Neuronal stem cell (in vitro differentiated cells): ENCODE data around the gene ARID5A.

Experiments
- DNase-seq: peaks from one replicate; pipeline ENCODE4 v3.0.0-alpha.2; 2013; ENCODE audit warnings: low spot score
- H2AFZ ChIP-seq: one replicate; pipeline ENCODE4 v1.6.1; 2013; ENCODE audit warnings: mild to moderate bottlenecking, low read length, inconsistent platforms
- H2AK5ac ChIP-seq: 2 replicates; pipeline ENCODE4 v1.6.1; 2013; ENCODE audit warnings: low read depth, mild to moderate bottlenecking, inconsistent platforms, low read length, moderate library complexity, mixed read lengths
- H2BK120ac ChIP-seq: 2 replicates; pipeline ENCODE4 v1.6.1; 2013; ENCODE audit warnings: low read depth, mild to moderate bottlenecking, inconsistent platforms, low read length, moderate library complexity, mixed read lengths
- H2BK12ac ChIP-seq: one replicate; pipeline ENCODE4 v1.6.1; 2013; ENCODE audit warnings: low read length, inconsistent platforms
- H2BK15ac ChIP-seq: 2 replicates; pipeline ENCODE4 v1.6.1; 2013; ENCODE audit warnings: mild to moderate bottlenecking, low read length, inconsistent platforms, mixed read lengths
- H2BK5ac ChIP-seq: one replicate; pipeline ENCODE4 v1.6.1; 2013; ENCODE audit warnings: inconsistent platforms, mild to moderate bottlenecking, low read length, moderate library complexity
- H3K14ac ChIP-seq: one replicate; pipeline ENCODE4 v1.6.1; 2013; ENCODE audit warnings: low read length, inconsistent platforms
- H3K18ac ChIP-seq: 2 replicates; pipeline ENCODE4 v1.6.1; 2013; ENCODE audit warnings: low read length, inconsistent platforms
- H3K23ac ChIP-seq: 2 replicates; pipeline ENCODE4 v1.6.1; 2013; ENCODE audit warnings: low read depth, mild to moderate bottlenecking, mixed read lengths, low read length, inconsistent platforms; ENCODE audit not compliant: poor library complexity
- H3K27ac ChIP-seq: replicated peaks from 3 replicates; pipeline ENCODE4 v1.5.1; 2013; ENCODE audit warnings: low read length, inconsistent platforms
- H3K27me3 ChIP-seq, 3 experiments: 2 replicates each; pipeline ENCODE4 v1.6.1; 2013; ENCODE audit warnings: low read length in 3 of 3, mild to moderate bottlenecking in 2 of 3, inconsistent platforms in 1 of 3, low read depth in 1 of 3, mixed read lengths in 1 of 3, moderate library complexity in 1 of 3; ENCODE audit not compliant: control insufficient read depth in 3 of 3, insufficient read depth in 3 of 3
- H3K36me3 ChIP-seq, 2 donors: replicated peaks in 1 of 2; 2 replicates each; pipeline ENCODE4 v1.6.1; 2013; ENCODE audit warnings: low read length in 2 of 2; ENCODE audit not compliant: control insufficient read depth in 2 of 2, insufficient read depth in 2 of 2
- H3K4ac ChIP-seq: 2 replicates; pipeline ENCODE4 v1.6.1; 2013; ENCODE audit warnings: inconsistent platforms, mild to moderate bottlenecking, low read length, moderate library complexity
- H3K4me1 ChIP-seq, 2 donors: 1 replicate in 1 of 2; 2 replicates in 1 of 2; pipeline ENCODE4 v1.6.1; 2013; ENCODE audit warnings: low read length in 2 of 2, low read depth in 1 of 2; ENCODE audit not compliant: control insufficient read depth in 2 of 2, insufficient read depth in 1 of 2
- H3K4me2 ChIP-seq: one replicate; pipeline ENCODE4 v1.6.1; 2013; ENCODE audit warnings: mild to moderate bottlenecking, low read length, inconsistent platforms; ENCODE audit not compliant: insufficient read depth, poor library complexity, severe bottlenecking
- H3K4me3 ChIP-seq, 2 donors: 2 replicates each; pipeline ENCODE4 v1.5.1; 2013; ENCODE audit warnings: low read length in 2 of 2, mild to moderate bottlenecking in 2 of 2, inconsistent platforms in 1 of 2, moderate library complexity in 1 of 2
- H3K79me1 ChIP-seq: one replicate; pipeline ENCODE4 v1.6.1; 2013; ENCODE audit warnings: low read depth, mild to moderate bottlenecking, inconsistent platforms, low read length, moderate library complexity
- H3K9ac ChIP-seq: one replicate; pipeline ENCODE4 v1.6.1; 2013; ENCODE audit warnings: mild to moderate bottlenecking, low read depth, low read length, inconsistent platforms; ENCODE audit not compliant: poor library complexity
- H3K9me3 ChIP-seq, 2 donors: replicated peaks in 1 of 2; 2 replicates each; pipeline versions ENCODE3 to v1.6.1; 2013; ENCODE audit warnings: low read length in 2 of 2, mild to moderate bottlenecking in 2 of 2, inconsistent platforms in 1 of 2, low read depth in 1 of 2, mixed read lengths in 1 of 2, moderate library complexity in 1 of 2; ENCODE audit not compliant: control insufficient read depth in 2 of 2, insufficient read depth in 1 of 2
- H4K8ac ChIP-seq: one replicate; pipeline ENCODE4 v1.6.1; 2013; ENCODE audit warnings: low read depth, mild to moderate bottlenecking, inconsistent platforms, low read length, moderate library complexity
- H4K91ac ChIP-seq: one replicate; pipeline ENCODE4 v1.6.1; 2013; ENCODE audit warnings: low read length, low read depth, mild to moderate bottlenecking, inconsistent platforms; ENCODE audit not compliant: poor library complexity
- WGBS, 2 donors: extraction: QIAGEN DNeasy Blood & Tissue Kit; methylation state at CpG; one replicate each; pipeline ENCODE4 v1.1.7; 2013; ENCODE audit warnings: missing lambda C conversion rate in 2 of 2, mixed read lengths in 1 of 2; ENCODE audit not compliant: insufficient read length in 2 of 2, insufficient replicate concordance in 1 of 2; ENCODE audit errors: extremely low coverage in 2 of 2; 5-methylcytosine and 5-hydroxymethylcytosine counted together

ARID5A gene

DNA sequence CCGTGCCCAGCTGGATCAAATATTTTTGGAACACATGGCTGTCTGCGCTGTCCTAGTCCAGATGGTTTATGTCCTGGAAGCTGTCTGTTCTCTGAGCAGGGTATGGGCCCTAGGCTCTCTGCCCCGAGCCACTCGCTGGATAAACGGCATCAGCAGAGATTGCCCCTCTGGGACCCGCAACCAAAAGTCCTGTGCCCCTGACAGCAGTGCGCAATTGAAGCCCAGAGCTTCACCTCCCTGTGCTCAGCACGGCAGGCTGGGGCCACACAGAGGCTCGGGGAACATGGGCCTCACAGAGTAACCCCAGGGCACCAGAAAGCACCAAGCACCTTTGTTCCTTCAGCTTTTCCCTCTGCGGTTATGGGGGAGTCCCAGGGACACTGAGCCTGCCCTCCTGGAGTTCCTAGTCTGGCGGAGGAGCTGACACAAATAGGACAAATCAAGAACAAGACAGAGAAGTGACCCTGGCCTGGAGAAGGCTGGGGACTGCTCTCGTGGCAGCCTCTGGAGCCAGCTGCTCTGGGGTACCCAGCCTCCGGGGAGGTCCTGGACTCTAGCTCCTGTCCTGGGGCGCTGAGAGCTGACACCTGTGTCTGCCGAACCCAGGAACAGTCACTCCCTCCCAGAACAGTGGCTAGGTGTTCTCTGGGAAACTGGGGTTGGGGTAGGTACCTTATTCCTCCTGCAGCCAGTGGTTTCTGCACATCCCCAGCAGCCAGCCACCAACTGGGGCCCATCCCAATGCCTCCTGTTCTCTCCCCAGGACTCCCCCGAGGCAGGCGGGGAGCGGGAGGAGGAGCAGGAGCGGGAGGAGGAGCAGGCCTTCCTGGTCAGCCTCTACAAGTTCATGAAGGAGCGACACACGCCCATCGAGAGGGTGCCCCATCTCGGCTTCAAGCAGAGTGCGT lies 12.3 kb downstream of the ARID5A start:
- no peak for DNase-seq

DNA sequence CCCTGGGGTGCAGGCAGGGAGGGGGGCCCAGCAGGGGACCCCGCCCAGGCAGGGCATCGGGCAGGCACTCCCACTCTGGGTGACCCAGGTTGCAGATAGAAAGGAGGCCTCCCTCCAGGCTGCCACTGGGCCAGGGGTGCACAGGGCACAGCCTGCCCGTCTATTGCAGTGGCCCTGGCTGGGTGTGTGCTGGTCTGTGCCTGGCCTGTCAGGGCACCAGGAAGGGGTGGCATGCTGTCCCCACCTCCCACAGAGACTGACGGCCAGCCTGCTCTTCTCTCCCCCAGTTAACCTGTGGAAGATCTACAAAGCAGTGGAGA lies 12.9 kb downstream of the ARID5A start:
- Histone ChIP-seq H3K9ac (peak overlapping the region; percentile 50), H3K27ac (no peak overlapping the region), H2AFZ (no peak overlapping the region), H3K4me1 (peaks cover 0 to 4% of the 10 kb centered on the region in 2 donors), H3K4ac (no peak overlapping the region), H2BK12ac (no peak overlapping the region), H2BK5ac (no peak overlapping the region), H3K23ac (no peak overlapping the region), H2BK15ac (peak overlapping the region; percentile 27), H3K27me3 (peaks cover 0 to 5% (median 0%) of the 10 kb centered on the region in 3 experiments), H2AK5ac (peak overlapping the region; percentile 60), H4K91ac (no peak overlapping the region), H2BK120ac (no peak overlapping the region), H3K4me2 (no peak overlapping the region), H3K14ac (no peak overlapping the region), H3K36me3 (peaks cover 1 to 14% of the 10 kb centered on the region in 2 donors), H3K4me3 (no peak overlapping the region), H4K8ac (no peak overlapping the region), H3K79me1 (no peaks in the 10 kb centered on the region), H3K9me3 (peaks cover 6 to 10% of the 10 kb centered on the region in 2 donors), H3K18ac (peak overlapping the region; percentile 38)
- DNase-seq: no peak
- no CpG with 5 or more reads among the region's 4 CpGs for WGBS, 2 donors

More for the DNA sequence above, 12.3 kb downstream of the ARID5A start:
- Histone ChIP-seq H3K23ac (peak overlapping the region; percentile 43), H3K4me2 (no peak overlapping the region), H3K9me3 (peaks cover 6 to 14% of the 10 kb centered on the region in 2 donors), H3K4me3 (no peak overlapping the region), H4K91ac (no peak overlapping the region), H3K27me3 (peaks cover 0 to 5% (median 0%) of the 10 kb centered on the region in 3 experiments), H3K36me3 (peaks cover 1 to 14% of the 10 kb centered on the region in 2 donors), H3K79me1 (no peaks in the 10 kb centered on the region), H3K18ac (peak overlapping the region; percentile 11), H2BK5ac (peak overlapping the region; percentile 24), H2BK12ac (no peak overlapping the region), H2BK15ac (peak overlapping the region; percentile 37), H2BK120ac (no peak overlapping the region), H3K14ac (peak overlapping the region; percentile 56), H3K27ac (no peak overlapping the region), H3K4me1 (peaks cover 0 to 4% of the 10 kb centered on the region in 2 donors), H3K4ac (no peak overlapping the region), H3K9ac (peak overlapping the region; percentile 57), H2AFZ (no peak overlapping the region), H2AK5ac (peak overlapping the region; percentile 60), H4K8ac (no peak overlapping the region)
- WGBS, 2 donors: no CpG with 5 or more reads among the region's 24 CpGs

DNA sequence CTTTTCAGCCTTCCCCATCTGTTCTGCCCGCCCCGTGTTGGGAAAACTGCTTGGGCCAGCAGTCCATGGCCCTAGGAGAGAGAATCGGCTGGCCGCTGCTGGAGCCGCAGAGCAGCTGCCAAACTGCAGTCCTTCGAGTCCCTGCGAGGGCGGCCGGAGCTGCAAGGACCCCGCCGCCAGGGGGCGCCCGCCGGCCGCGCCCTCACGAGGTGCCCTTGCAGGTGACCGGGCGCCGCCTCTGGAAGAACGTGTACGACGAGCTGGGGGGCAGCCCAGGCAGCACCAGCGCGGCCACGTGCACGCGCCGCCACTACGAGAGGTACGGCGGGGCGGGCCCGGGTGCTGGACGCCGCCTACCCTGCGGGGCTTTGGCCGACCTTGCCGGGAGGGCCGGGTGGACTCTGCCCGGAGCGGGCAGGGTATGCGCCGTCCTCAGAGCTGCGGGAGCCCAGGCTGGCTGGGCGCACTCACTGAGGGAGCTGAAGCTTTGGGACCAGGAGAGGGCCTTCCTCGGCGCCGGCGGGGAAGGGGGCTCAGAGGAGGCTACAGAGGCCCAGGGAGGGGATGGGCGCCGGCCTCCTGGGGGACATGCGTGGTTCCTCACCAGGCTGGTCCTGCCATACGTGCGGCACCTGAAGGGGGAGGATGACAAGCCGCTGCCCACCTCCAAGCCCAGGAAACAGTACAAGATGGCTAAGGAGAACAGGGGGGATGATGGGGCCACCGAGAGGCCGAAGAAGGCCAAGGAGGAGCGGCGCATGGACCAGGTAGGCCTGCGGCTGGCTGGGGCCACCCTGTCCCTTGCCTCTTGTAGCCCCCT lies 13.6 kb downstream of the ARID5A start:
- Histone ChIP-seq H2BK5ac (peak overlapping the region; percentile 53), H3K4me1 (peaks cover 0 to 4% of the 10 kb centered on the region in 2 donors), H2BK120ac (no peak overlapping the region), H4K91ac (no peak overlapping the region), H3K4me3 (no peak overlapping the region), H2AK5ac (peak overlapping the region; percentile 56), H3K18ac (peak overlapping the region; percentile 71), H2BK15ac (no peak overlapping the region), H3K4ac (no peak overlapping the region), H3K79me1 (no peaks in the 10 kb centered on the region), H3K14ac (peak overlapping the region; percentile 56), H2BK12ac (no peak overlapping the region), H3K36me3 (peaks cover 1 to 14% of the 10 kb centered on the region in 2 donors), H3K9me3 (peaks cover 6 to 7% of the 10 kb centered on the region in 2 donors), H3K27me3 (peaks cover 0 to 5% (median 0%) of the 10 kb centered on the region in 3 experiments), H3K4me2 (no peak overlapping the region), H2AFZ (no peak overlapping the region), H3K23ac (peak overlapping the region; percentile 73), H4K8ac (peak overlapping the region; percentile 43), H3K9ac (no peak overlapping the region), H3K27ac (no peak overlapping the region)
- WGBS, 2 donors: no CpG with 5 or more reads among the region's 61 CpGs
- DNase-seq: peak; percentile 26
